GM18868 (cell line): ENCODE measurements around the gene SYT13.
A peak's percentile ranks its signal among the peaks of the same experiment; 100 is the strongest.
"Not testable (repeated sequence)": the region's sequence is repeated elsewhere in the genome, so short reads cannot be mapped to it uniquely, and the experiment has no call there.

Source experiments
- ATAC-seq: cut with Tn5 transposase; IDR thresholded peaks from one replicate; pipeline ENCODE4 v1.9.1; 2021; ENCODE audit warnings: mild to moderate bottlenecking, moderate library complexity; ENCODE audit not compliant: unreplicated experiment

Gene SYT13

DNA sequence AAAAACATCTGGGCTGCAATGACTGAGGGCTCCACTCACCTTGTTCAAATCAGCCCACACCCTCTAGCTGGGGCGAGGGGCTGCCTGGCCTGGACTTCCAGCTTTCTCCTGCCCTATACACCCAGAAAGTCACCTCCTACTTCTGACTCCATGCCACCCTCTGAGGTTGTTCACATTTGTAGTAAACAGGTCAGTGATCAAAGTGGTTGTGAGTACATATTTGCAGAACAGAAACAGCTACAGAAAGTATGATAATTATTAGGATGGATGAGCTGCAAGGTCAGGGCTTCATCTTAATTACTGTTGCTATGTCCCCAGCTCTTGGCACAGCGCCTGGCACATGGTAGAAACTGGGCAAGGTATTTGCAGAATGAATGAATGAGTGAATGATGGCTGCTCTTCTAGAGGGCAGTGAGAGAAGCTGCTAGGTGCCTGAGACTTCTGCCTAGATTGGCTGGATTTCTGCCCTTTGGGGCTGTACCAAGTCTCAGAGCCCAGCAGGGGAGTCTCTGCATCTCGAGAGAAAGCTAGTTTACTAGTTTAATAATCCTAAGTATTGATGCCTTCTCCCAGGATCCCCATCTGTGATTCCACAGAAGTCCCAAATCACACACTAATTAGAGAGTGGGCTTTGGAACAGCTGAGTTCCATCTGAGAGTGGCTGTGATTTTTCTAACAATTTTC is 36.0 kb downstream of the SYT13 start:
- ATAC-seq = peak; percentile 62

DNA sequence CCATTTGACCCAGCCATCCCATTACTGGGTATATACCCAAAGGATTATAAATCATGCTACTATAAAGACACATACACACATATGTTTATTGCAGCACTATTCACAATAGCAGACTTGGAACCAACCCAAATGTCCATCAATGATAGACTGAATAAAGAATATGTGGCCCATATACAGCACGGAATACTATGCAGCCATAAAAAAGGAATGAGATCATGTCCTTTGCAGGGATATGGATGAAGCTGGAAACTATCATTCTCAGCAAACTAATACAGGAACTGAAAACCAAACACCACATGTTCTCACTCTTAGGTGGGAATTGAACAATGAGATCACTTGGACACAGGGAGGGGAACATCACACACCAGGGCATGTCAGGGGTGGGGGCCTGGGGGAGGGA is 36.8 kb downstream of the SYT13 start:
- ATAC-seq = not testable (repeated sequence)

DNA sequence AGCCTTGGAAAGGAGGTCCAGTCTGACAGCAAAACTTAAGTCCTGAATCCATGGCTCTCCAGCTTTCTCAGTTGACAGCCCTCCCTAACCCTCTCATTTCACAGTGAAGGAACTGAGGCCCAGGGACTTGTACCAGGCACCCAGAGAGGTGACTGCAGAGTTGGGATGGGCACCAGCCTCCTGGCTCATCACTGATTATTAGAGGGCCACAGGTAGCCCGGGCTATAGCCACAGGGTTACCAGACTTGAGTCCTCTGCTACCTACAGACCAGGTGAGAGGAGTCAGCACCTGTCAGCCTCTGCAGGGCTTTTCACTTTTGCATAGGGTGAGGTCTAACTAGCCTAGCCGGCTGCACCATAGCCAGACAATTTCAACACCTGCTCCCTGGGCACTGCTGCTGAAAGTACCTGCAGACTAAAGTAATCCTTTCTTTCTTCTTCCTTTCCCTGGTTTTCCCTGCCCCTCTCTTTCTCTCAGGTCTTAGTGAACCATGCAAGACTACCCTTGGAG is 37.6 kb downstream of the SYT13 start:
- no peak for ATAC-seq

- ATAC-seq = no peak
Measured at GRCh38 chr11:45247433-45247832, 38.7 kb downstream of the SYT13 start.

DNA sequence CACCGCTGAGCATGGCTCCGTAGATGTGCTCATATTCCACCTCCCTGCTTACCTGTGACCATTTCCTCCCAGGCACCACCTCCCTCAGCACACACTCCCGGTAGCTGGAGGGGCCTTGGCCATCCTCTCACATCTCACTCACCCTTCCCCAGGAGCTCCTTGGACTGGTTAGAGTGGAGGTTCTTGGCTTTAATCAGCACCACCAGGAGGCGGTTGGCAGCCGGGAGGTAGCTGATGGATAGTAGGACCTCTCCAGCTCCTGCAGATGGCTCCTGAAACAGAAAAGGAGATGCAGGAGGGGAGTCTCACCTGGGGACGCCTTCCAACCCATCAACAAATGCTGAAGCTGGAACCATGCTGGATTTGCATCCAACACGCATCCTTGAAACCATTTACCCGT is 39.9 kb downstream of the SYT13 start:
- ATAC-seq = no peak

- no peak for ATAC-seq
Measured at GRCh38 chr11:45245218-45246045, 40.7 kb downstream of the SYT13 start.

DNA sequence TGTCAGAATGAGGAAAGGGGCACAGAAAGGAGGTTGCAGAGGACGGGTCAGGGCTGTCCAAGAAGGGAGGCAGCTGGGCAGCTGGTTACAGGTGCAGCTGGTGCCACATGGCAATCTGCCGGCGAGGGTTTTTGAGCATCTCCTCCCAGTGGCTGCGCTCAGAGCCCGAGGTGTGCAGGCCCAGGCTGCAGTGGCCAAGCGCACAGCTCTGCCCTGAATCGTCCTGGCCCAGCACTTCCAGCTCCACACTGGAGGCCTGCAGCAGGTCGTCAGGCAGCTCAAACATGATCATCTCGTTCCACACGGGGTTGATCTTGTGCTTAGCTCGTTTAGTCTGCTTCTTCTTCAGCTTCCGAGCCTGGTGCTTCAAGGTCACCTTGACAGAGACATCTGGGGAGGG is 42.2 kb downstream of the SYT13 start:
- no peak for ATAC-seq

- no peak for ATAC-seq
Measured at GRCh38 chr11:45239733-45240132, 46.4 kb downstream of the SYT13 start.

- no peak for ATAC-seq
Measured at GRCh38 chr11:45238724-45239123, 47.4 kb downstream of the SYT13 start.

DNA sequence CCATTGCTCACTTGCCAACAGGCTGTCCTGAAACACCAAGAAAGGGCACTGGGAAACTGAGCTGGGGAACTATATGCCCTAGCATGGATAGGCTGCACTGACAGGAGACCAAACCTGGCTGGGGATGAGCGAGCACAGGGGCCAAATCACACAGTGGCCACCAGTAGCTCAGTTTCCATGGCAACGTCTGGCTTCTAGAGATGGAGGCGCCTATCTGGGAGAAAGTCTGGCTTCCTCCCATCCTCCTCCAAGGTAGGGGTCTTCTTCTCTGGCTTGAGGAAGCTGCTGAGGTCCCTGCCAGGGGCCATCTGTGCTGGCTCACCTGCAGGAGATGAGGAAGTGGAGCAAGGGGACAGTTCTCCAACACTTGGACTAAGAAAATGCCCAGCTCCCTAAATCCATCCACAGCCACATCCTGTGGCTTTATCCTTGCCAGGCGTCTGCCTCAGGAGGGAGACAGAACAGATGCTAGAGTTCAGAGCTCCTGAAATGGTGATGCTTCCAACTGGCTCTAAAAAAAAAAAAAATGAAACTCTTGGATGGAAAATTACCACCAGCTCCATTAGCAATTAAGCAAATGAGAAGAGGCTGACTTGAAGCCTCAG is 48.3 kb downstream of the SYT13 start:
- ATAC-seq = no peak

GRCh38 chr11:45234306-45235006 is 51.7 kb downstream of the SYT13 start:
- ATAC-seq = no peak

GRCh38 chr11:45233804-45234170 is 52.4 kb downstream of the SYT13 start:
- ATAC-seq = no peak

DNA sequence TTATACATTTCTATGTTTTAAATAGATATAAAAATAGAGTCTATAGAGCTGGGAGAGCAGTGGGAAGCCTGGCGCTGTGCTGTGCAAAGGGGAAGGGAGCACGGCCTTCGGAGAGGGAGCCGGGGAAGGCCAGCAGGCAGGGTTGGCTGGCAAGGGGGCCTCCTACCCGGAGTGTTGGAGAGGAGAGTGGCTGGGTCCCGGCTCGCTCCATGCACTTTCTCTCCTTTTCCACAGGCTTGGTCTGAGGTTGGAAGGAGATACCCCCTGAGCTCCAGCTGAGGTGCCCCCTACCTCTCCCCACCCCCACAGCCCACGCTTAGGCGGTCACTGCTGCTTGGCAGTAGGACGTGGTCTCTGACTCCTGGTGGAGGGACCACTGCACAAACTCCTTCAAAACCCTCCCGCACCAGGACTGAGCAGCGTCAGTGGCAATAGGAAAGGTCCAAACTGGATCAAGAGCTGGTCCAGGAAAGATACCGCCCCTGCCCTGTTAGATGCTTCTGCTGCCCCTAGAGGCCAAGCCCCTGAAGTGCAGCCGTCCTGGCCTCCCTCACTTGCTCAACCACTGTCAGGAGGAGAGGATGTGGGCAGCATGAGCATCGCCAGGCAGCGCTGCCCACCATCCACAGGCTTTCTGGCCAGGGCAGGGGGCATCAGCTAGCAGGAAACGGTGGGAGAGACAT is 52.9 kb downstream of the SYT13 start:
- peak; percentile 76 for ATAC-seq

DNA sequence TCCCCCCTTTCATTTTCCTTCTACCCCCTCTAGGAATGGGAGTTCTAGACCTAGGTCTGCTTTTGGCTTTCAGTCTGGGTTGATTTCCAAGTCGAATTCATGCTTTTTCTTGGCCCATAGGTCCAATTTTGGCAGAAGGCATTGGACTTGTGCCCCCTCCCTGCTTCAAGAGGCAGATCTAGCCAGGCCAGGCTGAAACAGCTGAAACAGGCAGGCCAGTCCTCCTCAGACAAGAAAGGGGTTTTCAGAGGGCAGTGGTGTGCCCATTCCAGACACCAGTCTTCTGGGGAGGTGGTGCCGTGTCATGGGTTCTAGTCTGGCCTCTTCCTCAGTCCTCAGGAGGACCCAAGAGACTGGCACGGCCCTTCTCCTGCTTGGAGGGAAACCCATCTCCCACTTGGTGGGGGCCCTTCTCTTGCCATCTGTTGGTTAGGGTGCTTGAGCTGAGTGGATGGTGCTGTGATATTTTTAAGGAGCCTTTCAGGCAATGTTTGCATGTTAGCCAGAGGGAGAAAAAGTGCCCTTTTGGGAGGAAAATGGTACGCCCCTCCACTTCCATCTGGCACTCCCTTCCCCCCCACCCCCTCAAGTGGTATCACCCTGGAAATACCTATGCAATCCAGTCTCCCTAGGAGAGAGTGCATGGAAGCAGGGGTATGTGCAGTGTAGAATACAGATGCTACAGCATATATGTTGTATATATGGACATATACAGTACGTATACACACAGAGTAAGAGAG is 53.6 kb downstream of the SYT13 start:
- ATAC-seq = no peak

DNA sequence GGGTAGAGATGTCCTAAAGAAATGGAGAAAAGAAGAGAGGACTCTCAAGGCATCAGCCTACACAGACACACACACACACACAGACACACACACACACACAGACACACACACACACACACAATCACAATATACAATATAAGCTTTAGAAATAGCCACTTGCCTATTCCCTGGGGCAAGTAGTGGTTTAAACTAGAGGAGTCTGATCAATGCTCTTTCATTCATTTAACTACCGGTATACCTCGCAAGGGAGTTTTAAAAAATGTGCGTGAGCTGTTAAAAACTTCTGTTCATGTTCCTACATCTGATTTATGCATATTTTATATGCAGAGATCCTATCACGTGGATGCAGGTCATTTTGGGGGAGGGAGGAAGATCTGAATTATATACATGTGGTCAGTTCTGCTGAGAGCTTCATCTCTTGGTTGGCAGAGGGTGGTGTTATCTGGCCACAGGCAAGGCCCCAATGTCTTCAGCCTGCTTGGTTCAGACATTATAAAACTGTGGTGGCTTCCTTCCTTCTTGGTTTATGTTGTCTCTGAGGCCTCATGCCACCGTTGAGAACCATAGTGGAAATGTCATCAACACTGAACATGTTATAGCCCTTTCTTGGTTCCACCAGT is 56.6 kb downstream of the SYT13 start:
- ATAC-seq = no peak

- no peak for ATAC-seq
Measured at GRCh38 chr11:45227836-45228235, 58.3 kb downstream of the SYT13 start.

- ATAC-seq = no peak
Measured at GRCh38 chr11:45226901-45227300, 59.2 kb downstream of the SYT13 start.

- no peak for ATAC-seq
Measured at GRCh38 chr11:45225961-45226871, 59.9 kb downstream of the SYT13 start.
